GM12891 (cell line): ENCODE measurements around the gene MND1.

Experiments used
- POLR2A ChIP-seq: IDR thresholded peaks from 2 replicates; pipeline ENCODE4 v1.6.1; 2011; ENCODE audit warnings: low read depth, low read length, control low read depth
- POLR2AphosphoS5 ChIP-seq: IDR thresholded peaks from 2 replicates; pipeline ENCODE4 v1.6.1; 2011; ENCODE audit warnings: low read depth, low read length, control low read depth

GRCh38 chr4:153365003-153365402 lies 20.5 kb downstream of the MND1 start:
- TF ChIP-seq POLR2A (no peak), POLR2AphosphoS5 (no peak)
